Neural cell (in vitro differentiated cells): ENCODE measurements around the gene MICAL2. TPM values are rescaled to one million over a fixed set of nuclear protein-coding genes. Genes with fewer than 3 reads are reported as not detected.

Experiments
- H2AFZ ChIP-seq: fragments of 200-600, 300-800 bp; sonication (generic), shearing (Covaris generic); 2 replicates; pipeline ENCODE4 v1.6.0; 2014; ENCODE audit warnings: low read depth, mild to moderate bottlenecking, antibody characterized with exemption, low read length, moderate library complexity
- H3F3A ChIP-seq: fragments of 200-600 bp; shearing (Covaris generic); 2 replicates; pipeline ENCODE4 v1.6.1; 2016; ENCODE audit warnings: mild to moderate bottlenecking, moderate library complexity, mixed read lengths, antibody characterized with exemption, low read length; ENCODE audit not compliant: insufficient read depth, poor library complexity, severe bottlenecking
- H3K27ac ChIP-seq: fragments of 200-600, 300-800 bp; sonication (generic), shearing (Covaris generic); 2 replicates; pipeline ENCODE4 v1.5.1; 2014; ENCODE audit warnings: mild to moderate bottlenecking, low read length, moderate library complexity
- H3K27me3 ChIP-seq: fragments of 300-800, 200-600 bp; sonication (generic), shearing (Covaris generic); 2 replicates; pipeline ENCODE4 v1.6.0; 2014; ENCODE audit warnings: mild to moderate bottlenecking, low read depth, low read length, moderate library complexity; ENCODE audit not compliant: insufficient read depth
- H3K36me3 ChIP-seq: fragments of 300-800, 200-600 bp; sonication (generic), shearing (Covaris generic); 2 replicates; pipeline ENCODE4 v1.5.1; 2014; ENCODE audit warnings: mild to moderate bottlenecking, antibody characterized with exemption, low read length, moderate library complexity; ENCODE audit not compliant: insufficient read depth
- H3K4me2 ChIP-seq: fragments of 300-800, 200-600 bp; sonication (generic), shearing (Covaris generic); 2 replicates; pipeline ENCODE4 v1.6.0; 2014; ENCODE audit warnings: mild to moderate bottlenecking, low read length
- H3K4me3 ChIP-seq: fragments of 300-800, 200-600 bp; sonication (generic), shearing (Covaris generic); 2 replicates; pipeline ENCODE4 v1.5.1; 2014; ENCODE audit warnings: mild to moderate bottlenecking, low read length, moderate library complexity
- H3K79me2 ChIP-seq: fragments of 200-600 bp; shearing (Covaris generic); replicated peaks from 2 replicates; pipeline ENCODE4 v1.6.0; 2014; ENCODE audit warnings: mild to moderate bottlenecking, low read length, moderate library complexity; ENCODE audit not compliant: insufficient read depth
- H3K9ac ChIP-seq: fragments of 300-800, 200-600 bp; sonication (generic), shearing (Covaris generic); 2 replicates; pipeline ENCODE4 v1.6.1; 2016; ENCODE audit warnings: mild to moderate bottlenecking, low read length, mixed read lengths
- H3K9me2 ChIP-seq: fragments of 200-600 bp; shearing (Covaris generic); 2 replicates; pipeline ENCODE4 v1.6.1; 2016; ENCODE audit warnings: mild to moderate bottlenecking, low read length, mixed read lengths; ENCODE audit not compliant: insufficient read depth
- H3K9me3 ChIP-seq: fragments of 200-600, 300-800 bp; sonication (generic), shearing (Covaris generic); 2 replicates; pipeline ENCODE4 v1.6.1; 2016; ENCODE audit warnings: mild to moderate bottlenecking, mixed run types, low read length, moderate library complexity, mixed read lengths
- H4K20me1 ChIP-seq: fragments of 200-600 bp; shearing (Covaris generic); 2 replicates; pipeline ENCODE4 v1.6.1; 2016; ENCODE audit warnings: mild to moderate bottlenecking, mixed run types; ENCODE audit not compliant: insufficient read depth
- CTCF ChIP-seq: fragments of 450-650 bp; IDR thresholded peaks from 2 replicates; pipeline ENCODE4 v1.5.1; 2014; ENCODE audit warnings: antibody characterized with exemption, mild to moderate bottlenecking, moderate library complexity; ENCODE audit not compliant: poor library complexity, severe bottlenecking
- EP300 ChIP-seq: fragments of 450-650 bp; conservative IDR thresholded peaks from 2 replicates; pipeline ENCODE4 v1.6.1; 2014; ENCODE audit warnings: antibody characterized with exemption, mild to moderate bottlenecking, moderate library complexity; ENCODE audit not compliant: poor library complexity, severe bottlenecking
- EZH2 ChIP-seq: fragments of 200-600, 300-800 bp; shearing (Covaris generic), sonication (generic); IDR thresholded peaks from 2 replicates; pipeline ENCODE4 v1.6.1; 2014; ENCODE audit warnings: antibody characterized with exemption, low read length, borderline replicate concordance, mild to moderate bottlenecking; ENCODE audit not compliant: insufficient read depth, poor library complexity, severe bottlenecking
- MXI1 ChIP-seq: fragments of 450-650 bp; conservative IDR thresholded peaks from 2 replicates; pipeline ENCODE4 v1.6.1; 2014; ENCODE audit warnings: antibody characterized with exemption, mild to moderate bottlenecking; ENCODE audit not compliant: poor library complexity, severe bottlenecking
- POLR2AphosphoS5 ChIP-seq: IDR thresholded peaks from 2 replicates; pipeline ENCODE4 v1.6.1; 2012
- RAD21 ChIP-seq: fragments of 450-650 bp; conservative IDR thresholded peaks from 2 replicates; pipeline ENCODE4 v1.6.1; 2014; ENCODE audit warnings: antibody characterized with exemption, mild to moderate bottlenecking, moderate library complexity
- SMC3 ChIP-seq: fragments of 450-650 bp; conservative IDR thresholded peaks from 2 replicates; pipeline ENCODE4 v1.6.1; 2014; ENCODE audit warnings: antibody characterized with exemption, mild to moderate bottlenecking, moderate library complexity; ENCODE audit not compliant: poor library complexity
- TAF1 ChIP-seq: IDR thresholded peaks from 2 replicates; pipeline ENCODE4 v1.6.1; 2012; ENCODE audit warnings: low read depth
- polyA plus RNA-seq: library from polyadenylated mRNA; depleted of rRNA; stranded (reverse); fragments of >200 nt; gene quantifications from 2 replicates; pipeline ENCODE4 v1.2.3, GENCODE V29; 2014
- TF ChIP-seq, protein P1 (sequence below): IDR thresholded peaks from 2 replicates; pipeline ENCODE4 v1.6.1; 2012; ENCODE audit warnings: borderline replicate concordance

The MICAL2 gene
- polyA plus RNA-seq, 1 donor from 2014 or later: 2.2 TPM

DNA sequence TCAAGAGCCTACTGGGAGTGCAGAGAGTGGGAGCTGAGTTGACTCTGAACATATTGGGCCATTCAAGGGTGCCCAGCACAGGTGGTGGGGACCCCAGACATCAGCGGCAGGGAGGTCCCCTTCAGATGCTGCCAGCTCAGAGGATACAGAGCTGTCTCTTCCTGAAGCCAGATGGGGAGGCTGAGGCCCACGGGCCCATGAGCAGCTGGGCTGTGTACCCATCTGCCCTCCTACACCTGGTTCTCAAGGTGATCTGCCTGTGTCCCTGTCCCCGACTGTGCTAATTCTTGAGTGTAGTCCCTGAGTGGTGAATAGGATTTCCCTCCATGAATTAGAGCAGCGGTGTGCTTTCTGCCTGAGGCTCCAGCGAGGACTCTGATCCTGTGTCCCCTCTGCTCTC lies 76.3 kb downstream of the MICAL2 start (continued):
- TF ChIP-seq, protein P1, sequence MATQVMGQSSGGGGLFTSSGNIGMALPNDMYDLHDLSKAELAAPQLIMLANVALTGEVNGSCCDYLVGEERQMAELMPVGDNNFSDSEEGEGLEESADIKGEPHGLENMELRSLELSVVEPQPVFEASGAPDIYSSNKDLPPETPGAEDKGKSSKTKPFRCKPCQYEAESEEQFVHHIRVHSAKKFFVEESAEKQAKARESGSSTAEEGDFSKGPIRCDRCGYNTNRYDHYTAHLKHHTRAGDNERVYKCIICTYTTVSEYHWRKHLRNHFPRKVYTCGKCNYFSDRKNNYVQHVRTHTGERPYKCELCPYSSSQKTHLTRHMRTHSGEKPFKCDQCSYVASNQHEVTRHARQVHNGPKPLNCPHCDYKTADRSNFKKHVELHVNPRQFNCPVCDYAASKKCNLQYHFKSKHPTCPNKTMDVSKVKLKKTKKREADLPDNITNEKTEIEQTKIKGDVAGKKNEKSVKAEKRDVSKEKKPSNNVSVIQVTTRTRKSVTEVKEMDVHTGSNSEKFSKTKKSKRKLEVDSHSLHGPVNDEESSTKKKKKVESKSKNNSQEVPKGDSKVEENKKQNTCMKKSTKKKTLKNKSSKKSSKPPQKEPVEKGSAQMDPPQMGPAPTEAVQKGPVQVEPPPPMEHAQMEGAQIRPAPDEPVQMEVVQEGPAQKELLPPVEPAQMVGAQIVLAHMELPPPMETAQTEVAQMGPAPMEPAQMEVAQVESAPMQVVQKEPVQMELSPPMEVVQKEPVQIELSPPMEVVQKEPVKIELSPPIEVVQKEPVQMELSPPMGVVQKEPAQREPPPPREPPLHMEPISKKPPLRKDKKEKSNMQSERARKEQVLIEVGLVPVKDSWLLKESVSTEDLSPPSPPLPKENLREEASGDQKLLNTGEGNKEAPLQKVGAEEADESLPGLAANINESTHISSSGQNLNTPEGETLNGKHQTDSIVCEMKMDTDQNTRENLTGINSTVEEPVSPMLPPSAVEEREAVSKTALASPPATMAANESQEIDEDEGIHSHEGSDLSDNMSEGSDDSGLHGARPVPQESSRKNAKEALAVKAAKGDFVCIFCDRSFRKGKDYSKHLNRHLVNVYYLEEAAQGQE: no peak
- no peak for TF ChIP-seq TAF1

GRCh38 chr11:12187399-12187798 lies 77.0 kb downstream of the MICAL2 start:
- no peaks in the 10 kb centered on the region for H3K9me2 ChIP-seq
- H3K27me3 ChIP-seq: no peaks in the 10 kb centered on the region
- no peak overlapping the region for H3K4me2 ChIP-seq
- no peak overlapping the region for H3K4me3 ChIP-seq
- H4K20me1 ChIP-seq: no peaks in the 10 kb centered on the region
- H3K9me3 ChIP-seq: no peaks in the 10 kb centered on the region
- no peaks in the 10 kb centered on the region for H3K36me3 ChIP-seq
- H3K79me2 ChIP-seq: no peaks in the 10 kb centered on the region
- no peak overlapping the region for H3K9ac ChIP-seq
- no peak overlapping the region for H3K27ac ChIP-seq
- TF ChIP-seq MXI1: no peak
- TF ChIP-seq CTCF: no peak
- no peak for TF ChIP-seq SMC3
- no peak for TF ChIP-seq TAF1
- TF ChIP-seq RAD21: no peak
- TF ChIP-seq EP300: no peak
- no peaks in the 10 kb centered on the region for H3F3A ChIP-seq
- no peak overlapping the region for H2AFZ ChIP-seq

GRCh38 chr11:12188548-12189317 lies 78.3 kb downstream of the MICAL2 start:
- no peak overlapping the region for H3K9ac ChIP-seq
- no peak overlapping the region for H3K27ac ChIP-seq
- no peaks in the 10 kb centered on the region for H3K9me2 ChIP-seq

More at GRCh38 chr11:12188548-12189317, 78.3 kb downstream of the MICAL2 start:
- Histone ChIP-seq H3K4me3 (no peak overlapping the region), H3K79me2 (no peaks in the 10 kb centered on the region), H3K4me2 (no peak overlapping the region), H4K20me1 (no peaks in the 10 kb centered on the region), H3K27me3 (no peaks in the 10 kb centered on the region), H3F3A (no peaks in the 10 kb centered on the region), H3K9me3 (no peaks in the 10 kb centered on the region), H3K36me3 (no peaks in the 10 kb centered on the region), H2AFZ (no peak overlapping the region)
- TF ChIP-seq EZH2 (no peak), EP300 (no peak), RAD21 (no peak), SMC3 (no peak), CTCF (no peak), TAF1 (no peak), POLR2AphosphoS5 (no peak), MXI1 (no peak)
- TF ChIP-seq, protein P1: no peak
